Body of pancreas (tissue), 4 donors: Measurements from ENCODE around the gene RPS14.

Experiments used
- POLR2A ChIP-seq, 3 donors: fragments of 450-650 bp; IDR thresholded peaks; one replicate each; pipeline ENCODE4 v1.6.1; 2016; ENCODE audit warnings: antibody characterized with exemption in 3 of 3, mild to moderate bottlenecking in 2 of 3
- TF ChIP-seq, protein P1 (sequence below), 7 experiments: fragments of 450-650 bp in 4 of 7; fragments of 200-600 bp in 3 of 7; sonication (generic) in 3 of 7; IDR thresholded peaks; one replicate each; pipeline ENCODE4 v1.5.1; 2016 to 2019; ENCODE audit warnings: antibody characterized with exemption in 7 of 7

DNA sequence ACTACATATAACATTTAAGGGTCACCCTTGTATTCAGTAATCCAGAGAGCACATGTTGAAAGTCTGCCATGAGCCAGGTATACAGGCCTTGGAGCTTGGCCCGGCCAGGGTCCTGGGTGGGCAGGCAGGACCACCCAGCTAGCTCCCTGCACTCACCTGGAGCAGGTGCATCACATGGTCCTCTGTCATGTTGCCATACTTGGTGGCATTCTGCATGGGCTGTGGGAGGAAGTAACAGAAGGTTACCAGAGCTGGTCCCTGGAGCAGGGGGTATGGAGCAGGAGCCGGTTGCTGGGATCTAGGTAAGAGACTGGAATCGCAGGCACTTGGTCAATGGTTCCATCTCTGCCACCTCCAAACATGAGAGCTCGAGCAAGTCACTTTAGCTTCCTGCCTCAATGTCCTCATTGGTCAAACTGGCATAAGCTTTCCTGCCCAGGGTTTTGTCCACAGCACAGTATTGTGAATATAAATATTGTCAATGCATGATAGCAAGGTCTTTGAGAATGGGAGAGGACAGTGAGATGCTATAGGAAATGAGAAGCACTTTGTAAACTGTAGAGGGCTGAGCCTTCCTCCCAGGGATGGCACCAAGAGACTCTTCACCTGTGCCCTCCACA lies 43.3 kb downstream of the RPS14 start:
- TF ChIP-seq, protein P1, sequence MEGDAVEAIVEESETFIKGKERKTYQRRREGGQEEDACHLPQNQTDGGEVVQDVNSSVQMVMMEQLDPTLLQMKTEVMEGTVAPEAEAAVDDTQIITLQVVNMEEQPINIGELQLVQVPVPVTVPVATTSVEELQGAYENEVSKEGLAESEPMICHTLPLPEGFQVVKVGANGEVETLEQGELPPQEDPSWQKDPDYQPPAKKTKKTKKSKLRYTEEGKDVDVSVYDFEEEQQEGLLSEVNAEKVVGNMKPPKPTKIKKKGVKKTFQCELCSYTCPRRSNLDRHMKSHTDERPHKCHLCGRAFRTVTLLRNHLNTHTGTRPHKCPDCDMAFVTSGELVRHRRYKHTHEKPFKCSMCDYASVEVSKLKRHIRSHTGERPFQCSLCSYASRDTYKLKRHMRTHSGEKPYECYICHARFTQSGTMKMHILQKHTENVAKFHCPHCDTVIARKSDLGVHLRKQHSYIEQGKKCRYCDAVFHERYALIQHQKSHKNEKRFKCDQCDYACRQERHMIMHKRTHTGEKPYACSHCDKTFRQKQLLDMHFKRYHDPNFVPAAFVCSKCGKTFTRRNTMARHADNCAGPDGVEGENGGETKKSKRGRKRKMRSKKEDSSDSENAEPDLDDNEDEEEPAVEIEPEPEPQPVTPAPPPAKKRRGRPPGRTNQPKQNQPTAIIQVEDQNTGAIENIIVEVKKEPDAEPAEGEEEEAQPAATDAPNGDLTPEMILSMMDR (IDR thresholded peaks at IDR 0.05), result no peak
- no peak for TF ChIP-seq POLR2A (IDR thresholded peaks at IDR 0.05)
